Adrenal gland (tissue), 12 donors: ENCODE data around the gene HLA-DQA1. TPM values are rescaled to one million over a fixed set of nuclear protein-coding genes. Genes with fewer than 3 reads are reported as not detected.
A peak's percentile ranks its signal among the peaks of the same experiment; 100 is the strongest.

ENCODE experiments used
- DNase-seq, 7 donors: peaks; one replicate each; pipeline ENCODE4 v3.0.0-alpha.2; 2019 to 2020
- H3K27ac ChIP-seq, 5 donors: fragments of 200-600 bp; sonication (generic) in 4 of 5; 1 replicate in 3 of 5; 2 replicates in 2 of 5; pipeline versions ENCODE4 v1.5.1 to v1.8.0; 2016 to 2020; ENCODE audit warnings: mild to moderate bottlenecking in 1 of 5
- H3K27me3 ChIP-seq: fragments of 200-600 bp; 2 replicates; pipeline ENCODE4 v1.8.0; 2021
- H3K36me3 ChIP-seq, 2 donors: fragments of 200-600 bp; replicated peaks in 1 of 2; 1 replicate in 1 of 2; 2 replicates in 1 of 2; pipeline versions ENCODE4 v1.5.1 to v1.8.0; 2018 to 2022
- H3K4me1 ChIP-seq, 2 donors: fragments of 200-600 bp; replicated peaks in 1 of 2; 1 replicate in 1 of 2; 2 replicates in 1 of 2; pipeline versions ENCODE4 v1.5.1 to v1.8.0; 2018 to 2021
- H3K4me3 ChIP-seq, 4 donors: fragments of 200-600 bp; sonication (generic) in 3 of 4; one replicate each; pipeline ENCODE4 v1.5.1; 2016 to 2018
- H3K9me3 ChIP-seq, 3 donors: fragments of 200-600 bp; sonication (generic) in 1 of 3; replicated peaks in 1 of 3; 1 replicate in 2 of 3; 2 replicates in 1 of 3; pipeline versions ENCODE4 v1.5.1 to v1.8.0; 2016 to 2021
- CTCF ChIP-seq, 6 experiments: fragments of 450-650 bp in 4 of 6; fragments of 200-600 bp in 2 of 6; sonication (generic) in 1 of 6; IDR thresholded peaks; 1 replicate in 5 of 6; 2 replicates in 1 of 6; pipeline versions ENCODE4 v1.5.1 to v1.8.0; 2016 to 2021; ENCODE audit warnings: antibody characterized with exemption in 6 of 6, mild to moderate bottlenecking in 2 of 6, moderate library complexity in 1 of 6
- POLR2A ChIP-seq, 2 donors: fragments of 450-650 bp; IDR thresholded peaks; one replicate each; pipeline ENCODE4 v1.6.1; 2017; ENCODE audit warnings: antibody characterized with exemption in 2 of 2, mild to moderate bottlenecking in 2 of 2, moderate library complexity in 1 of 2
- WGBS, 4 donors: extraction: QIAGEN DNeasy Blood & Tissue Kit in 2 of 4; methylation state at CpG; one replicate each; pipeline versions ENCODE4 v1.1.5 to v1.1.7; 2013 to 2017; 5-methylcytosine and 5-hydroxymethylcytosine counted together
- intact Hi-C, 2 donors: fragments of 100-400 bp; cut with DNase I; formaldehyde crosslinking; loops; one replicate each; pipeline versions ENCODE4 v1.14.1 to v1.15.0; 2022 to 2023
- polyA plus RNA-seq, 3 donors: library from polyadenylated mRNA; stranded (reverse); fragments of 200-250 nt in 2 of 3; fragments of 350-450 nt in 1 of 3; fragmentation: Illumina TruSeq in 1 of 3; extraction: RNeasy Lipid Tissue Mini Kit (QIAGEN cat#74804) in 1 of 3; gene quantifications; one replicate each; pipeline ENCODE4 v1.2.3, GENCODE V29; 2013 to 2014
- total RNA-seq, 9 donors: library from RNA; depleted of rRNA in 4 of 9; stranded (reverse); fragments of >200 nt in 4 of 9; fragments of 120-200 nt in 1 of 9; fragmentation: NEBNext Ultra II Directional in 1 of 9; extraction: Animal tissue kit (Norgen Biotek cat#: 25700) in 1 of 9; gene quantifications; one replicate each; pipeline versions ENCODE4 v1.1.0 to v1.2.4, GENCODE V29; 2013 to 2023
- donor health status: healthy with polysubstance abuse.
- donor health status: Bipolar disorder and iron deficiency.
- donor health status: DM: yes; HTN: yes; CAD: no.
- donor health status: DM: no; HTN: no; CAD: no.
- donor health status: DM: no; HTN: no; CAD: no.
- donor health status: DM: yes; HTN: yes; CAD: no.

HLA-DQA1 gene
- total and polyA plus RNA-seq, 12 donors: 0.22 to 135 (median 16.0) TPM

DNA sequence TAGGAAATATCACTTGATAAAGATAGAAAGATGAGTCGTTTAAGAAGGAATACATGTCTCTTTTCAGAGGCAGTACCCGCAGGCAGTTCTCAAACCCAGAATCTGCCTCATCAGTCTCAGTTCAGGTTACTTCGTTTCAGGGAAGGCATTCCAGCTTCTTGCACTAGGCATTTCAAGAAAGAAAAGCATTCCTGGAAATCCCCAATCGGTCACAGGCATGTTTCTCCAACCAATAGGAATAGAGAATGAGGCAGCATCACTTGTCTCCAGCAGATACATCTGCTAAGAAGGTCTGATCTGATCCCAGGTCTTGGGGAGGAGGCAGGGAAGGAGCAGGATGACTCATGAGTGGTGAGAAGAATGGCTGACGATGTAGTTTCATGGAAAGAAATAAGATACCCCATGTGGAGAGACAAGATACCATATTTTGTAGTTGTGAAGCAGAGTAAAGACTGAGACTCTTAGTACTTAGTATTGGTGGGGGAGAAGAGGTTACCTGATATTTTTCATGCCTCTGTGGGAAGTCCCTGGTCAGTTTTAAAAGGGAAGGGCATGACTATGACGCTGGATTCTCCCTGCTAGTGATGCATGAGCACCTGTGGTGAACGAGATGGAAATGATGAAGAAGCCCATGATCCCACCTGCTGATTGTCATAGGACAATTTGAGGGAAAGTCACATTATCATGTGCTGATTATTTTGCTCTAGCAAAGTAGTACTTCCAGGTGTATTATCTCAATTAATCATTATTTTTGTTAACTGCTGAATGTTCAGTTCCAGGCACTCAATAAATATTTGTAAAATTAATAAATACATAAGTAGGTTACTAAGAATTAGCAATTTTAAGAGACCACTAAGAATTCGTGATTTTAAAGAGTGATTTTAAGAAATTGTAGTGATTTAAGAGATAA lies 27.2 kb upstream of the HLA-DQA1 start:
- DNase-seq: peak in 6 of 7 donors; percentile 34 to 73 (median 48)
- Histone ChIP-seq H3K4me3 (no peak overlapping the region), H3K27ac (peak overlapping the region in 2 of 5 donors; percentile 45 to 84), H3K27me3 (no peaks in the 10 kb centered on the region), H3K4me1 (no peaks in the 10 kb centered on the region), H3K36me3 (no peaks in the 10 kb centered on the region), H3K9me3 (no peaks in the 10 kb centered on the region)
- 6 to 17% (median 12%) methylated on average over 7 to 8 of the region's 8 CpGs for WGBS, 4 donors
- TF ChIP-seq POLR2A (IDR thresholded peaks at IDR 0.05) (peak in 1 of 2 donors; percentile 61), CTCF (IDR thresholded peaks at IDR 0.05) (no peak)
- intact Hi-C loops: no loop called here

GRCh38 chr6:32610682-32611296 lies 26.4 kb upstream of the HLA-DQA1 start:
- H3K4me3 ChIP-seq: no peak overlapping the region
- TF ChIP-seq CTCF (IDR thresholded peaks at IDR 0.05) (no peak), POLR2A (IDR thresholded peaks at IDR 0.05) (no peak)
- no peaks in the 10 kb centered on the region for H3K27me3 ChIP-seq
- intact Hi-C loops: no loop called here
- DNase-seq: no peak
- WGBS, 4 donors: 11 to 29% (median 23%) methylated on average over 3 of the region's 3 CpGs
- H3K9me3 ChIP-seq: no peaks in the 10 kb centered on the region
- H3K36me3 ChIP-seq: no peaks in the 10 kb centered on the region
- peak overlapping the region in 1 of 5 donors; percentile 31 for H3K27ac ChIP-seq
- no peaks in the 10 kb centered on the region for H3K4me1 ChIP-seq

- peak in 1 of 7 donors; percentile 20 for DNase-seq
- no peak for TF ChIP-seq CTCF (IDR thresholded peaks at IDR 0.05)
- no peak for TF ChIP-seq POLR2A (IDR thresholded peaks at IDR 0.05)
- H3K4me3 ChIP-seq: no peak overlapping the region
- intact Hi-C loops: no loop called here
- H3K27me3 ChIP-seq: no peaks in the 10 kb centered on the region
- no peaks in the 10 kb centered on the region for H3K4me1 ChIP-seq
- no peaks in the 10 kb centered on the region for H3K36me3 ChIP-seq
- WGBS, 4 donors: 10 to 28% (median 24%) methylated on average over 6 of the region's 6 CpGs
- no peak overlapping the region for H3K27ac ChIP-seq
- H3K9me3 ChIP-seq: no peaks in the 10 kb centered on the region
Measured at GRCh38 chr6:32613475-32613874, 23.7 kb upstream of the HLA-DQA1 start.

DNA sequence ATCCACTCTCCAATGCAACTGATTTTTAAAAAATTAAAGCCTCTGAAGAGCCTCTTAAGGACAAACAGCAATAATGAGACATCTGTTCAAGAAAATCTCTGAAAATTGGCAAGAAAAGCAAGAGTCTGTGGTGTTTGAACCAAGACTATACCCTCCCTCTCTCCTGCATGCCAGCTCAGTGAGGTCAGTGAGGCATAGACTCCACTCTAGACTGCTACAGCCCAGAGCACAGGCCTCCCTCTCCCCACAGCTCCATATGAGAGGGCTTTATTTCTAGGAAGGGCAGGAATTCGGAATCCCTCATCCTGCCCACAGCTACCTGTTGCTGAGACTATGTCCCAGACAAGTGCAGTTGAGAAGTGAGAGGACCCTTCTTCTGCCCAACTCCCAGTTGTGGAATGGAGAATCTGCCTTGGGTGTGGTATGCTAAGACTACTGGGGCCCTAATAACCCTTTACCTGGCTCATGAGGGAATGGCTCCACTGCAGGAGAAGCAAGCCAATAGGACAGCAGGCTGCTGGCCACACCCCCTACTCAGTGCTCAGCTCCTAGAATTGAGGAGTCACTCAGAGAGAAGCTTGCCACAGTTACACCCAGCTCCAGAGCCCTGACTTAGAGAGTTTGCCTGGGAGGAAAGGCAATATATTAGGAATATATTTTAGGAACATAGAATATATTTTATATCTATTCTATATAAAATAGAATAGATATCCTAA lies 22.7 kb upstream of the HLA-DQA1 start:
- no peaks in the 10 kb centered on the region for H3K9me3 ChIP-seq
- no peaks in the 10 kb centered on the region for H3K36me3 ChIP-seq
- no peaks in the 10 kb centered on the region for H3K4me1 ChIP-seq
- WGBS, 4 donors: 0 to 50% (median 6%) methylated on average over 1 of the region's 1 CpG
- H3K27me3 ChIP-seq: no peaks in the 10 kb centered on the region
- intact Hi-C loops: no loop called here
- DNase-seq: no peak
- no peak for TF ChIP-seq POLR2A (IDR thresholded peaks at IDR 0.05)
- TF ChIP-seq CTCF (IDR thresholded peaks at IDR 0.05): no peak
- no peak overlapping the region for H3K27ac ChIP-seq
- H3K4me3 ChIP-seq: no peak overlapping the region
